Measurements from ENCODE around the gene IL15RA. TPM values are rescaled to one million over a fixed set of nuclear protein-coding genes. Genes with fewer than 3 reads are reported as not detected.

The IL15RA gene
- total RNA-seq, 1 donor from 2014 or later: not detected

GRCh38 chr10:5932345-5932744 is 45.0 kb downstream of the IL15RA start:
- no peak for DNase-seq
- no peak for TF ChIP-seq CTCF (IDR thresholded peaks at IDR 0.05; ENCODE audit: partially characterized antibody, unreplicated experiment)
- Mint-ChIP-seq H3K36me3 (ENCODE audit: unreplicated experiment) (no peaks in the 10 kb centered on the region), H3K4me1 (ENCODE audit: low read depth, unreplicated experiment) (no peaks in the 10 kb centered on the region), H3K27me3 (ENCODE audit: unreplicated experiment) (no peaks in the 10 kb centered on the region), H3K9me3 (ENCODE audit: unreplicated experiment) (peaks cover 2% of the 10 kb centered on the region), H3K4me3 (ENCODE audit: unreplicated experiment) (no peak overlapping the region), H3K27ac (ENCODE audit: unreplicated experiment) (no peak overlapping the region)

DNA sequence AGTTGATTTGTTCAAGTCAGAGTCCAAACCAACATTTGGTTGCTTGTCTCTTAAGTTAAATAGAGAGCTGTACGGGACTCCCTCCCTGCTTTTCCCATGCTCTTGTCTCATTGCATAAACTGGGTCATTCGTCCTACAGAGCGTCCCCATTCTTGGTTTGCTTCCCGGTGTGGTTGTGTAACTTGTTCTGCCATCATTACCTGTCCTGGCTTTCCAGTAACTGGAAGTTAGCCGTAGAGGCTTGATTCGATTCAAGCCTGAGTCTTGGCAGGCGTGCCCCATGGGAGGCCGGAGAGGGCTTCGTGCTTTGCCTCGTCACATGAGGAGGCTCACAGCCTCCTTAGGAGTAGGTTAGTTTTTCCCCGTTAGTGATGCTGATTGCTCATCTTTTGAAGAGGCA is 47.1 kb downstream of the IL15RA start:
- DNase-seq: no peak
- no peak overlapping the region for H3K27ac Mint-ChIP-seq (ENCODE audit: unreplicated experiment)
- TF ChIP-seq CTCF (IDR thresholded peaks at IDR 0.05; ENCODE audit: partially characterized antibody, unreplicated experiment): no peak
- H3K27me3 Mint-ChIP-seq (ENCODE audit: unreplicated experiment): no peaks in the 10 kb centered on the region
- H3K36me3 Mint-ChIP-seq (ENCODE audit: unreplicated experiment): peaks cover 1% of the 10 kb centered on the region
- H3K4me3 Mint-ChIP-seq (ENCODE audit: unreplicated experiment): no peak overlapping the region
- H3K4me1 Mint-ChIP-seq (ENCODE audit: low read depth, unreplicated experiment): no peaks in the 10 kb centered on the region
- H3K9me3 Mint-ChIP-seq (ENCODE audit: unreplicated experiment): no peaks in the 10 kb centered on the region

DNA sequence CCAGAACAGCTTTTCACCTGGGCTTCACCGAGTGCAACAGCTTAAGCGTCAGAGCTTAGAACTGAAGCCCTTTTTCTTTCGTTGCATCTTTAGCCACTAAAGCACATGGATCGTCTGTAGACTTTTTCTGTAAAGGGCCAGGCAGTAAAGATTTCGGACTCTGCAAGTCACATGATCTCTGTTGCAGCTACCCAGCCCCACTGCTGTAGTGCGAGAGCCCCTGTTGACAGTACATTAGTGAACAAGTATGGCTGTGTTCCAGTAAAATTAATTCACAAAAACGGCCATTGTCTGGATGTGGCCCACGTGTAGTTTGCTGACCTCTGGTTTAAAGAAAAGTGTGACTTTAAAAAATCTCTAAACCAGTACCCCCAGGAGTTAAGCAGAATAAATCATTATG is 47.9 kb downstream of the IL15RA start:
- TF ChIP-seq CTCF (IDR thresholded peaks at IDR 0.05; ENCODE audit: partially characterized antibody, unreplicated experiment): no peak
- Mint-ChIP-seq H3K4me3 (ENCODE audit: unreplicated experiment) (no peak overlapping the region), H3K4me1 (ENCODE audit: low read depth, unreplicated experiment) (no peaks in the 10 kb centered on the region), H3K27me3 (ENCODE audit: unreplicated experiment) (no peaks in the 10 kb centered on the region), H3K9me3 (ENCODE audit: unreplicated experiment) (no peaks in the 10 kb centered on the region), H3K36me3 (ENCODE audit: unreplicated experiment) (peaks cover 7% of the 10 kb centered on the region), H3K27ac (ENCODE audit: unreplicated experiment) (no peak overlapping the region)
- DNase-seq: no peak

DNA sequence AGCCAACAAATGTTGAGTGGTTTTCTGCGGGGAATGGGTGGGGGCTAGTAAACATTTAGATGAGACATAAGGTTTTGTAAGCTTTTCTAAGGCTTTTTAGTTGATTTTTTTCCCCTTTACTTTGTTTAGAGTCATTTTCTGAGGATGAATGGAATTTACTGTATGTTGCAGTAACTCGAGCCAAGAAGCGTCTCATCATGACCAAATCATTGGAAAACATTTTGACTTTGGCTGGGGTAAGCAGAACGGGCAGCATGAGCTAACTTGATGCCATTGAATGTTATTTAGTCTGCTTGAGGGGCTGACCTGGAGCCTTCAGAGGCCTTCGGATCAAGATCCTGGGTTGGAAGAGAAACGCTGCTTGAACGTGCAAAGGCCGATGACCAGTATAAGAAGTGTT is 50.0 kb downstream of the IL15RA start:
- Mint-ChIP-seq H3K9me3 (ENCODE audit: unreplicated experiment) (no peaks in the 10 kb centered on the region), H3K4me3 (ENCODE audit: unreplicated experiment) (no peak overlapping the region), H3K27ac (ENCODE audit: unreplicated experiment) (no peak overlapping the region), H3K36me3 (ENCODE audit: unreplicated experiment) (peaks cover 12% of the 10 kb centered on the region), H3K4me1 (ENCODE audit: low read depth, unreplicated experiment) (no peaks in the 10 kb centered on the region), H3K27me3 (ENCODE audit: unreplicated experiment) (no peaks in the 10 kb centered on the region)
- no peak for DNase-seq
- TF ChIP-seq CTCF (IDR thresholded peaks at IDR 0.05; ENCODE audit: partially characterized antibody, unreplicated experiment): no peak

- Mint-ChIP-seq H3K27ac (ENCODE audit: unreplicated experiment) (peak overlapping the region; percentile 22), H3K27me3 (ENCODE audit: unreplicated experiment) (no peaks in the 10 kb centered on the region), H3K4me3 (ENCODE audit: unreplicated experiment) (no peak overlapping the region), H3K36me3 (ENCODE audit: unreplicated experiment) (peaks cover 22% of the 10 kb centered on the region), H3K4me1 (ENCODE audit: low read depth, unreplicated experiment) (no peaks in the 10 kb centered on the region), H3K9me3 (ENCODE audit: unreplicated experiment) (no peaks in the 10 kb centered on the region)
- TF ChIP-seq CTCF (IDR thresholded peaks at IDR 0.05; ENCODE audit: partially characterized antibody, unreplicated experiment): no peak
- no peak for DNase-seq
Observed at GRCh38 chr10:5924889-5925288, 52.5 kb downstream of the IL15RA start.
